Measurements from ENCODE around the gene MRAP2. TPM values are rescaled to one million over a fixed set of nuclear protein-coding genes. Genes with fewer than 3 reads are reported as not detected.

Gene MRAP2
- total RNA-seq, 1 donor from 2014 or later = 0.72 TPM

DNA sequence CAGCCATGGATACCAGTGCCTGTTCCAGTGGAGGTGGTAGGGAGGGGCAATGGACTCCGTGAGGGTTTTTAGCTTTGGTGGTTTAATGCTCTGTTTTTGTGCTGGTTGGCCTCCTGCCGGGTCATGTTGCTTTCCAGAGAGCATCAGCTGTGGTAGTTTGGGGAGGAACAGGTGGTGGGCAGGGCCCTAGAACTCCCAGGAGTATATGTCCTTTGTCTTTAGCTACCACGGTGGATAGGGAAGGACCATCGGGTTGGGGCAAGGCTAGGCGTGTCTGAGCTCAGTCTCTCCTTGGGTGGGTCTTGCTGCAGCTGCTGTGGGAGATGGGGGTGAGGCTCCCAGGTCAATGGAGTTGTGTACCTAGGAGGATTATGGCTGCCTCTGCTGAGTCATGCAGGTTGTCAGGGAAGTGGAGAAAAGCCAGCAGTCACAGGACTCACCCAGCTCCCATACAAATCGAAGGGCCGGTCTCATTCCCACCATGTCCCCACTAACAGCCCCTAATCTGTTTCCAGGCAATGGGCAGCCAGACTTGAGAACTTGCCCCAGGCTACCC is 38.9 kb downstream of the MRAP2 start:
- no peaks in the 10 kb centered on the region for H3K36me3 ChIP-seq
- no peaks in the 10 kb centered on the region for H3K4me1 ChIP-seq
- no peak overlapping the region for H3K4me3 ChIP-seq
- intact Hi-C loops (cut with DNase I) = no loop called here
- no peak for ATAC-seq
- DNase-seq = no peak
- H3K27me3 ChIP-seq = no peaks in the 10 kb centered on the region
- no peaks in the 10 kb centered on the region for H3K9me3 ChIP-seq
- TF ChIP-seq, protein P1, sequence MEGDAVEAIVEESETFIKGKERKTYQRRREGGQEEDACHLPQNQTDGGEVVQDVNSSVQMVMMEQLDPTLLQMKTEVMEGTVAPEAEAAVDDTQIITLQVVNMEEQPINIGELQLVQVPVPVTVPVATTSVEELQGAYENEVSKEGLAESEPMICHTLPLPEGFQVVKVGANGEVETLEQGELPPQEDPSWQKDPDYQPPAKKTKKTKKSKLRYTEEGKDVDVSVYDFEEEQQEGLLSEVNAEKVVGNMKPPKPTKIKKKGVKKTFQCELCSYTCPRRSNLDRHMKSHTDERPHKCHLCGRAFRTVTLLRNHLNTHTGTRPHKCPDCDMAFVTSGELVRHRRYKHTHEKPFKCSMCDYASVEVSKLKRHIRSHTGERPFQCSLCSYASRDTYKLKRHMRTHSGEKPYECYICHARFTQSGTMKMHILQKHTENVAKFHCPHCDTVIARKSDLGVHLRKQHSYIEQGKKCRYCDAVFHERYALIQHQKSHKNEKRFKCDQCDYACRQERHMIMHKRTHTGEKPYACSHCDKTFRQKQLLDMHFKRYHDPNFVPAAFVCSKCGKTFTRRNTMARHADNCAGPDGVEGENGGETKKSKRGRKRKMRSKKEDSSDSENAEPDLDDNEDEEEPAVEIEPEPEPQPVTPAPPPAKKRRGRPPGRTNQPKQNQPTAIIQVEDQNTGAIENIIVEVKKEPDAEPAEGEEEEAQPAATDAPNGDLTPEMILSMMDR (IDR thresholded peaks at IDR 0.05) = no peak
- no peak overlapping the region for H3K27ac ChIP-seq

DNA sequence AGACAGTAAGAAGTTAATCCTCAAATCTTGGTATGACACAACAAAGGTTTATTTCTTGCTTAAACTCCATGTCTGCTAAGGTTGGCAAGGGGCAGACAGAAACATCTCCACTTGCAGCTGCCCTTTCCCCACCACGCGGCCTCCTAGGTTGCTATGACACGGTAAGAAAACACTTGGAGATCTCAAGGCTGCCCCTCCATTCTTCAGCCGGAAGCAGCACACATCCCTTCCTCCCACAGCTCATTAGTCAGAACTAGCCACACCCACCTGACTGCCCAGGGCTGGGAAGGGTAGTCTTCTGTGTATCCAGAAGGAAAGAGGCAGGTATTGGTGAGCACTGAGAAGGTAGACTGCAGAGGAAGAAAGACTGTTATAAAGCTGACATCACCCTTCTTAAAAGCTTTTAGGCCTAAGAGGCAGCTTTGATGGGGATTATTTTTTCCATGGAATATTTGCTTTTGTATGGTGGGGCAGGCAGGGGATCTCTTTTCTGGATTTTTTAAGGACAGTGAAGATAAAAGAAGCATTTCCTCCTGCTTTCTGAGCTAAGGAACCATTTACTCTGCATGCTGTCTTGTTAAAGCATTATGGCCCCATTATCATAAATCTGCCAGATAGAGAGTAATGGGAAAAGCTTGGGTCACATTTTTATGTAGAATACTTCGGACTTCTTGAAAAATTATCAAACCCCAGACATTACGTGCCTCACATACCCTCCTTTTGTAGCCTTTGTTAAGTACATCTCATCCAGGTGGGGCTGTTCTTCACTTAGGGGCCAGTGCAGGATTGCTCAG is 41.6 kb downstream of the MRAP2 start:
- DNase-seq = no peak
- no peaks in the 10 kb centered on the region for H3K36me3 ChIP-seq
- intact Hi-C loops (cut with DNase I) = no loop called here

DNA sequence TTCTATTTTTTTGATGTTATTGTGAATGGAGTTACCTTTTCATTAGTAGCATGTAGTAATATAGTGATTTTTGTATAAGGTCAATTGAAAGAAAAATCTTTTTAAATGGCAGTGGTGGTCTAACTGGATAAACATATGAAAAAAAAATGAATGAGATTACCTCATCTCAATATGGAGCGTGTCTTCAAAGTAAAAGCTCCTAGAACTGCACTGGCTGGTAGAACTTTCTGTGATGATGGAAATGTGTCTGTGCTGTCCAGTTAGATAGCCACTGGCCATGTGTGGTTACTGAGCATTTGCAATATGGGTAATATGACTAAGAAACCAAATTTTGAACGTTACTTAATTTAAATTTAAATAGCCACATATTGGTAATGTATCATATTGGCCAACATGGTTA is 44.1 kb downstream of the MRAP2 start:
- no peaks in the 10 kb centered on the region for H3K27me3 ChIP-seq
- H3K4me1 ChIP-seq = no peaks in the 10 kb centered on the region
- intact Hi-C loops (cut with DNase I) = no loop called here
- ATAC-seq (no peak), DNase-seq (no peak)
- H3K27ac ChIP-seq = no peak overlapping the region
- H3K36me3 ChIP-seq = no peaks in the 10 kb centered on the region
- no peak overlapping the region for H3K4me3 ChIP-seq
- no peaks in the 10 kb centered on the region for H3K9me3 ChIP-seq
- TF ChIP-seq, protein P1 (IDR thresholded peaks at IDR 0.05) = no peak

More for the DNA sequence above, 41.6 kb downstream of the MRAP2 start:
- no peaks in the 10 kb centered on the region for H3K27me3 ChIP-seq
- no peak overlapping the region for H3K27ac ChIP-seq
- no peak overlapping the region for H3K4me3 ChIP-seq
- no peaks in the 10 kb centered on the region for H3K4me1 ChIP-seq
- no peak for ATAC-seq
- TF ChIP-seq, protein P1 (IDR thresholded peaks at IDR 0.05) = no peak
- no peaks in the 10 kb centered on the region for H3K9me3 ChIP-seq

DNA sequence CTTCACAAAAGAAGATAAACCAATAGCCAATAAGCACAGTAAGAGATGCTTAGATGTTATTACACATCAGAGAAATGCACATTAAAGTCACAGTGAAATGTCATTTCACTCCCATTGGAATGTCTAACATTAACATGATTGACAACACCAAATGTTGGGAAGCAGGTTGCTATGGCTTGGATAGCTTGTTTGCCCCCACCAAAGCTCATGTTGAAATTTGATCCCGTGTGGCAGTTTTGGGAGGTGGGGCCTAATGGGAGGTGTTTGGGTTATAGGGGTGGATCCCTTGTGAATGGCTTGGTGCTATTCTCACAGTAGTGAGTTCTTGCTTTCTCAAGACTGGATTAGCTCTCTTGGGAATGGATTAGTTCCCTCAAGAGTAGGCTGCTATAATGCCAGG is 44.8 kb downstream of the MRAP2 start:
- no peaks in the 10 kb centered on the region for H3K9me3 ChIP-seq
- H3K27me3 ChIP-seq = no peaks in the 10 kb centered on the region
- H3K36me3 ChIP-seq = no peaks in the 10 kb centered on the region
- no peak overlapping the region for H3K27ac ChIP-seq
- DNase-seq (no peak), ATAC-seq (no peak)
- TF ChIP-seq, protein P1 (IDR thresholded peaks at IDR 0.05) = no peak
- no peaks in the 10 kb centered on the region for H3K4me1 ChIP-seq
- H3K4me3 ChIP-seq = no peak overlapping the region
- intact Hi-C loops (cut with DNase I) = no loop called here

DNA sequence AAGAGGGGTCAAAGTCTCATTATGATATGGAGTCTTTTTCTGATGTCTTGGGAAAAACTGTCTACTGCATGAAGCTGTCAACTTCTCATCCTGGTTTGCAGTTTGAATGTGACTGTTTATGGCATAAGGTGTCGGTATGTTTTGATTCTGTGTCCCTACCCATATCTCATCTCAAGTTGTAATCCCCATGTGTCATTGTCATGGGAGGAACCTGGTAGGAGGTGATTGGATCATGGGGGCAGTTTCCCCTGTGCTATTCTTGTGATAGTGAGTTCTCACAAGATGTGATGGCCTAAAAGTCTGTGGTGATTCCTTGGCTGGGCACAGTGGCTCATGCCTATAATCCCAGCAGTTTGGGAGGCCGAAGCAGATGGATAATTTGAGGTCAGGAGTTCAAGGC is 47.6 kb downstream of the MRAP2 start:
- ATAC-seq (no peak), DNase-seq (no peak)
- H3K36me3 ChIP-seq = no peaks in the 10 kb centered on the region
- H3K4me1 ChIP-seq = no peaks in the 10 kb centered on the region
- H3K4me3 ChIP-seq = no peak overlapping the region
- TF ChIP-seq, protein P1 (IDR thresholded peaks at IDR 0.05) = no peak
- H3K27ac ChIP-seq = no peak overlapping the region
- no peaks in the 10 kb centered on the region for H3K9me3 ChIP-seq
- intact Hi-C loops (cut with DNase I) = no loop called here
- H3K27me3 ChIP-seq = no peaks in the 10 kb centered on the region

Measured in upper lobe of right lung (tissue), 1 donor.